Duodenal mucosa (tissue), 2 donors: Measurements from ENCODE around the gene NGDN.
A peak's percentile ranks its signal among the peaks of the same experiment; 100 is the strongest.
"Not testable (repeated sequence)": the region's sequence is repeated elsewhere in the genome, so short reads cannot be mapped to it uniquely, and the experiment has no call there.

Experiments used
- H3K27ac ChIP-seq: one replicate; pipeline ENCODE4 v1.7.0; 2013; ENCODE audit warnings: low read depth, low read length
- H3K27me3 ChIP-seq, 2 donors: one replicate each; pipeline ENCODE4 v1.7.0; 2013; ENCODE audit warnings: low read length in 2 of 2, control low read depth in 1 of 2; ENCODE audit not compliant: insufficient read depth in 2 of 2, control insufficient read depth in 1 of 2
- H3K36me3 ChIP-seq, 2 donors: one replicate each; pipeline ENCODE4 v1.7.0; 2013; ENCODE audit warnings: low read length in 2 of 2, control low read depth in 1 of 2; ENCODE audit not compliant: insufficient read depth in 2 of 2, control insufficient read depth in 1 of 2
- H3K4me1 ChIP-seq, 2 donors: one replicate each; pipeline ENCODE4 v1.7.0; 2013; ENCODE audit warnings: low read length in 2 of 2, control low read depth in 1 of 2; ENCODE audit not compliant: insufficient read depth in 2 of 2, control insufficient read depth in 1 of 2
- H3K4me3 ChIP-seq, 2 donors: one replicate each; pipeline ENCODE4 v1.7.0; 2013; ENCODE audit warnings: low read length in 2 of 2, low read depth in 1 of 2
- H3K9ac ChIP-seq, 2 donors: one replicate each; pipeline ENCODE4 v1.7.0; 2013; ENCODE audit warnings: low read length in 2 of 2, low read depth in 1 of 2
- H3K9me3 ChIP-seq, 2 donors: one replicate each; pipeline ENCODE4 v1.7.0; 2013; ENCODE audit warnings: low read length in 2 of 2, control low read depth in 1 of 2; ENCODE audit not compliant: control insufficient read depth in 1 of 2

NGDN gene

GRCh38 chr14:23469127-23469905, at the start of gene NGDN:
TSS of gene NGDN (plus strand) at chr14:23469703. CDS start at chr14:23469716, 13 bp downstream.
- peak within 1 kb of the TSS; percentile 81 to 97 for H3K4me3 ChIP-seq
- peak within 1 kb of the TSS; percentile 42 for H3K27ac ChIP-seq
- H3K9ac ChIP-seq: peak within 1 kb of the TSS; percentile 66 to 88
- H3K9me3 ChIP-seq: no peaks in the 10 kb centered on the region
- peaks cover 0 to 9% of the 10 kb centered on the region in 2 donors for H3K4me1 ChIP-seq
- H3K27me3 ChIP-seq: no peaks in the 10 kb centered on the region
- H3K36me3 ChIP-seq: peaks cover 0 to 25% of the 10 kb centered on the region in 2 donors

DNA sequence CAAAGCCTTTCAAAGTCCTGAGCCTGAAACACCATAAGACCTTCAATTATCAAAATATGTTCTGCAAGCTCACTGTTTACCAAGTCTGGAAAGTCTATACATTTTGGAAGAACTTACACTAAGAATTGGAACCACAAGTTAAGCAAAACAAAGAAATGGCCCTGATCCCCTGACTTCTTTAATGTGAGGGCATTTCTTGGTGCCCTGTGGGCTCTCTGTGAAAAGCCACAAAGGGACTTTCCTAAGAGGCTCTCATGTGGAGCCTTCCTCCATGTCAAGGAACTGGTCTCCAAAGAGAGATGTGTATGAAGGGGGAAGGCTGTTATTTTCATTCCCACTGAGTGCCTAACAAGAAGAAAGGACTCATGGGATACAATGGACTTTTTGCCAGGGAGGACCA, 47.9 kb upstream of the NGDN start:
- H3K4me3 ChIP-seq: no peak overlapping the region

DNA sequence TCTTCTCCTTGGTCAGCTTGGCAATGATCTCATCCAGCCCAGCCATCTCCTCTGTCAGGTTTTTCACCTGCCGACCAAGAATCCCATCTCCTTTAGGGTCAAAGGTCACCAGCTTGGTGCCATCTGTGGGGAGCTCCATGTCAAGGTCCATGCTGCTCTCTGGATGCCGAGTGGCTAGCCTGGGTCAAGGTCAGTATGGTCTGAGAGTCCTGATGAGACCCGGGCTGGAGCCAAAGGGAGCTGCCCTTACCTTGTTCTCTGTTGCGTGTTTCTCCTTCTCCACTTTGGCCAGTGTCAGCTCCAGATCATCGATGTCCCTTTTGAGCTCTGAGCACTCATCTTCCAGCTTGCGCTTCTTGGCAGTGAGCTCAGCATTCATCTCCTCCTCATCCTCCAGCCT, 45.8 kb upstream of the NGDN start:
- Histone ChIP-seq H3K36me3 (no peaks in the 10 kb centered on the region), H3K4me1 (no peaks in the 10 kb centered on the region), H3K9ac (no peak overlapping the region), H3K27ac (no peak overlapping the region), H3K27me3 (no peaks in the 10 kb centered on the region), H3K9me3 (no peaks in the 10 kb centered on the region), H3K4me3 (no peak overlapping the region)

More for the DNA sequence above, 47.9 kb upstream of the NGDN start:
- Histone ChIP-seq H3K9ac (no peak overlapping the region), H3K4me1 (no peaks in the 10 kb centered on the region), H3K9me3 (no peaks in the 10 kb centered on the region), H3K27me3 (no peaks in the 10 kb centered on the region), H3K27ac (no peak overlapping the region), H3K36me3 (no peaks in the 10 kb centered on the region)

GRCh38 chr14:23425169-23425568, 44.3 kb upstream of the NGDN start:
- H3K27ac ChIP-seq: no peak overlapping the region
- no peaks in the 10 kb centered on the region for H3K36me3 ChIP-seq
- H3K9me3 ChIP-seq: no peaks in the 10 kb centered on the region
- no peaks in the 10 kb centered on the region for H3K27me3 ChIP-seq
- no peaks in the 10 kb centered on the region for H3K4me1 ChIP-seq
- no peak overlapping the region for H3K9ac ChIP-seq
- no peak overlapping the region for H3K4me3 ChIP-seq

DNA sequence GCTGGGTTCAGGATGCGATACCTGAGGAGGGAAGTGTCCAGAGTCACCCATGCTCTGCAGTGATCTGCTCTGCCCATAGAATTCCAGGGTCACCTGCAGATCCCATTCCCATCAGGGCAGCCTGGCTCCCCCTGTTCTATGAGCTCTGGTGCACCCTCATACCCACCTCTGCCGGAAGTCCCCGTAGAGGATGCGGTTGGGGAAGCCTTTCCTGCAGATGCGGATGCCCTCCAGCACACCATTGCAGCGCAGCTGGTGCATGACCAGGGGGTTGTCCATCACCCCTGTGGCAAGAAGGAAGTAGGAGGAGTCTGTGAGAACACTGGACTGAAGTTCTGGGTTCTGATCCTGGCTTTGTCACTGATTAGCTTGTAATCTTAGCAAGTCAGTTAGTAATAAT, 43.7 kb upstream of the NGDN start:
- not testable (repeated sequence) for H3K27me3 ChIP-seq, H3K9me3 ChIP-seq, H3K4me1 ChIP-seq, H3K36me3 ChIP-seq, H3K9ac ChIP-seq, H3K4me3 ChIP-seq, H3K27ac ChIP-seq

GRCh38 chr14:23428686-23429495, 40.6 kb upstream of the NGDN start:
- H3K27me3 ChIP-seq: no peaks in the 10 kb centered on the region
- H3K4me1 ChIP-seq: no peaks in the 10 kb centered on the region
- no peak overlapping the region for H3K27ac ChIP-seq
- H3K9ac ChIP-seq: no peak overlapping the region
- H3K36me3 ChIP-seq: no peaks in the 10 kb centered on the region
- H3K9me3 ChIP-seq: no peaks in the 10 kb centered on the region
- H3K4me3 ChIP-seq: no peak overlapping the region

DNA sequence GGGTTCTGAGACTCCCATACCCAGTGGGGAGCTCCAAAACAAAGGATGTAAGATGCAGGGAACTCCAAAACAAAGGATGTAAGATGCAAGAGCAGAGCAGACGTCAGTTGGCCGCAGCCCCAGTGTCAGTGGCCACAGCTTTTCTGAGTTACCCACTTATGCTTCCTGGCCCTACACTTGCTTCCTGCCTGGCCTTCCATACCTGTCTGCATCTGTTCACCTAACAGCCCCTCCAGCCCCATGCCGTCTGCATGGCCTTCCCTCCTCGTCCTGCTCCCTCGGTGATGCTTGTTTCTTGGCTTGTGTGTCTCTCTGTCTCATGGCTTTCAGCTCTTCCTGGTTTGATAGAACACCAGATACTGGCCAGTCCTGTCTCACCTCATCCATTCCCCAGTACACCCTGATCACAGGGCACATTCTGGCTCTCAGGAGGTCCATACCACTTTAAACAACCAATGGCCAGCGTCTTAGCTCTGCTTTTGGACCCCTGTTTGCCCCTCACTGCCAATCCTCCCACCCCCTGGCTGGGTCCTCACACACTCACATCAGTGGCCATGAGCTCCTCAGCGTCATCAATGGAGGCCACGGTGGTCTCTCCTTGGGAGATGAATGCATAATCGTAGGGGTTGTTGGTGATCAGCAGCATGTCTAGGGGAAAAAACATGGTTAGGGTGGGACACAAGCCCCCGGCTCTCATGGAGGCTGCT, 39.3 kb upstream of the NGDN start:
- H3K27ac ChIP-seq: no peak overlapping the region
- no peak overlapping the region for H3K9ac ChIP-seq
- H3K9me3 ChIP-seq: no peaks in the 10 kb centered on the region
- H3K4me1 ChIP-seq: no peaks in the 10 kb centered on the region
- H3K36me3 ChIP-seq: no peaks in the 10 kb centered on the region
- no peak overlapping the region for H3K4me3 ChIP-seq
- H3K27me3 ChIP-seq: no peaks in the 10 kb centered on the region

- Histone ChIP-seq H3K4me3 (no peak overlapping the region), H3K27ac (no peak overlapping the region), H3K9ac (no peak overlapping the region), H3K4me1 (no peaks in the 10 kb centered on the region), H3K9me3 (no peaks in the 10 kb centered on the region), H3K27me3 (no peaks in the 10 kb centered on the region), H3K36me3 (no peaks in the 10 kb centered on the region)
Observed at GRCh38 chr14:23430723-23431085, 38.8 kb upstream of the NGDN start.

DNA sequence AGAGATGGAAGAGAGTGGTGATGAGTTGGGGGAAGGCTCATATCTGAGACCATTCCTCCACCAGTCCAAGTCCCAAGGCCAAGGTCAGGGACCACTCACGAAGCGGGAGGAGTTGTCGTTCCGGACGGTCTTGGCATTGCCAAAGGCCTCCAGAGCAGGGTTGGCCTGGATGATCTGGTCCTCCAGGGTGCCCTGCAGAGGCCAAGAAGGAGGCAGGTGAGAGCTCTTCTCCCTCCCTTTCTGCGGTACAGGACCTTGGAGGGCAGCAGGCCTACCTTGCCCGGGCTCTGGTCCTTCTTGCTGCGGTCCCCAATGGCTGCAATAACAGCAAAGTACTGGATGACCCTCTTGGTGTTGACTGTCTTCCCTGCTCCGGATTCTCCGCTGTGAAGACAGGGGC, 38.0 kb upstream of the NGDN start:
- no peak overlapping the region for H3K9ac ChIP-seq
- no peaks in the 10 kb centered on the region for H3K4me1 ChIP-seq
- no peaks in the 10 kb centered on the region for H3K36me3 ChIP-seq
- H3K27ac ChIP-seq: no peak overlapping the region
- no peaks in the 10 kb centered on the region for H3K9me3 ChIP-seq
- H3K4me3 ChIP-seq: no peak overlapping the region
- no peaks in the 10 kb centered on the region for H3K27me3 ChIP-seq
